ENCODE results near the gene HEYL.
A peak's percentile ranks its signal among the peaks of the same experiment; 100 is the strongest.

HEYL gene

DNA sequence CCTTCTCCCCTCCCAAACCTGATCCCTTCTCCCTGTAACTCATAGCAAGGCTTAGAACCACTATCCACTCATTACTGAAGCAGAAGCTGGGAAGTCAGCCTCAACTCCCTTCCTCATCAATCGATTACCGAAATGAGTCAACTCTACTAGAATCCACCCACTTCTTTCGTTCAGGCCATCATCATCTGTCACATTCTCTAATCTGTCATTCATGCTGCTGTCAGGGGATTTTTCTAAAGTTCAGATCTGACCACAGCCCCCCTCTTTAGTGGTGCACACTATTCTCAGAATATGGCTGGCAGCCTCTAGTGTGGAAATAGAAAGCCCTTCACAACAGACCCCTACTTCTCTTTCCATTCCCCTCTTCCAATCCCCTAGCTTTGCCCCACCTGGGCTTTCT, 27.3 kb upstream of the HEYL start:
- no peak for DNase-seq (ENCODE audit: low spot score)

DNA sequence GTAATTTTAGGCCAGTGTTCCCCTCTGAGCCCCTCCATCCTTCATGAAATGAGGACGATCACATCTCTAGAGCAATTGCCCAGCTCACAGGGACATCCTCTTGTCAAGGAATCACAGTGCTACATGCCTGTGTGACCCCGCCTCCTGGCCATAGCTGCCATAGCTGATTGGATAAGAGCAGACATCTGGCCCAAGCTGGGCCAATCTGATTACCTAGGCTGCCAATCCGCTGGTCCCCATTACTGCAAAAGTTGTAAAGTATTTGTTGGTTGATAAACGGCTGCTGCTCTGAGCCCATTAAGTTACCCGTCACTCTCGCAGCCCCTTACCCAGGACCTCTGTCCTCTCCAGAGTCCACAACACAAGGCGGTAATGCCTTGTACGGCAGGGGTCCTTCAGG, 24.1 kb upstream of the HEYL start:
- no peak for DNase-seq (ENCODE audit: low spot score)

DNA sequence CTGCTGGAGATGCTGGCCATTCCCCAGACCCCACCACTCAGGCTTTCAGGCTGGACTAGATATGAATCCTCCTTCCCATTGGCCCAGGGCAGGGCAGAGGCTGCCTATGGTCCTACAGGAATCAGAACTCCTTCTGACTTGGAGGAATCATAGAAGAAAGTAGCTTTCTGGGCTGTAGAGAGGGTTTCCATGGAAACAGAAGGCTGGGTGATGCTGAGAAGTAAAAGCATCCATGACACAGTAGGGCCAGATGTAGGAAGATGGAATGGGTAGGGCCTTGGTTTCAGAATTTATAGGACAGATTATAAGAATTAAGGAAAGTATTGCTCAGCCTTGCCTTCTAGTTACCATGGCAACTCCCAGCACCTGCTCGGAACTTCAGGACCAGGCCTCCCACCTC, 23.4 kb upstream of the HEYL start:
- no peak for DNase-seq (ENCODE audit: low spot score)

DNA sequence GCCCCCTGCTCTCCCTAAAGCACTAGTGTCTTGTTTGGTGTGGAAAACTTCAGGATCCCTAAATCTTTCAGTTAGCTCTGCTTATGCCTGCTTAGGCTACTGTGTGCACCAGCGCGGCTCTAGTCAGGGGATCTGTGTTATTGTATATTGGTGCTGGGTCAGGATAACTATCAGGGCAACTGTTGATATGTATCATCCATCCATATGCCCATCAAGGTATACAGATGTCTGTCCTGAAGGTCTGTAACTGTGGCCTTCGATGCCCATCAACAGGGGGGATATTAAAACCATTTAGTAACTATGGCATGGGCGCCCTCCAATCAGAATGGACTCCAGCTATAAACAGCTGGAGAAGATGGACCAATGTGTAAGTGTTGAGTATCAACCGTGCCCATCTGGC, 20.1 kb upstream of the HEYL start:
- no peak for DNase-seq (ENCODE audit: low spot score)

DNA sequence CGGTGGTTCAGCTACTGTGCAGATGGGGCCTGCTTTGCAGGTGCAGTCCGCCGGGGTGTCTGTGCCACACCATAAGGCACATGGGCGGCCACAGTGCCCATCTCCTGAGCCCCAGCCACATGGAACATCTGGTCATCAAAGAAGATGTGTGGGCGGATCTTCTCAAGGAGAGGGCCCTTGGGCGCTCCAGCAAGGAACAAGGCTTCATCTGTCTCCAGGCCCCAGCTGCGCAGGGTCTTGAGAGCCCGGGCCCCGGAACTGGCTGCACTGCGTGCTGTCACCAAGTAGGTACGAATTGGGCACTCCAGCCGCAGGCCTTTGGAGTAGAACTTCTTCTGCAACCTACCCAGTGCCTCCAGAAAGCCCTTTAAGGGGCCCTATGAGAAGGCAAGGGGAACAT, 19.7 kb upstream of the HEYL start:
- no peak for DNase-seq (ENCODE audit: low spot score)

DNA sequence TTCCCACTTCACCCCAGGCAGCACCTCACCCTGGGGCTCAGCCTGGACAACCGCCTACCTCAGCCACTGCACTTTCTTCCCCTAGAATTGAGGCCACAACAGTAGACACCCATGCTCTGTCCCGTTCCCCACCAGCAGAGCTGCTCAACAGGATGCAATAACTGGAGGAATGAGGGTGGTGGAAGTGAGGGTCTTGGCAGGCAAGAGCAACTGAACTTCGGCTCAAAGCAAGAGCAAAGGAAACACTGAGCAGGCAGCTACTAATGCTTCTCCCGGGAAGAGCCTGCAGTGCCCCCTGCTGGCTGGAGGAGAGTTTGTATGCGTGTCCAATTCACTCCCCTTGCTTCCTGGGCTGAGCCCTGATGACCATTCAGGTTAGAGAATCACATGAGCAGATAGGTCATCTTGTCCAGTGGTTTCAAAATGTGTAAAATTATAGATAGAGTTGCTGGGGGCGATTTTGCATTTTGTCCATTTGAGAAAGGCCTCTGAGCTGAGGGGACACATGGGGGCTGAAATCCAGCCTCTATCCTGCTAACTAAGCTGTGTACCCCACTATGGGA, 18.6 kb upstream of the HEYL start:
- DNase-seq (ENCODE audit: low spot score) = peak; percentile 68

DNA sequence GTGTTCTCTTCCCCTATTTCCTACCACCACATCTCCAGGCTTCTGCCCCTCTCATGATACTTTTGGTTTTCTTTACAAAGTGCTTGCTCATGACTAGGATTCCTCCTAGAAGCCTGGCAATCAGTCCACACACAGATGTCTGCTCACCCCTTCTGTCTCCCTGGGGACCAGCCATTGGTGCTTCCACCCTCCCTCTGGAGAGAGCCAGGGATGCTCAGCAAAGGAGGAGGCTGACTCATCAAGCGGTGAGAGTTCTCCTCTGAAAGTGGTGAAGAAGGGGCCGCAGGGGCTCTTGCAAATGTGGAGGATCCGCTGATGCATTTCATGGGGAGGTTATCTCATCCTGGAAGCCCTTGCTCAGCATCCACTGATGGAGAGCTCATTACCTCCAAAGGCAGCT, 18.0 kb upstream of the HEYL start:
- DNase-seq (ENCODE audit: low spot score) = no peak

DNA sequence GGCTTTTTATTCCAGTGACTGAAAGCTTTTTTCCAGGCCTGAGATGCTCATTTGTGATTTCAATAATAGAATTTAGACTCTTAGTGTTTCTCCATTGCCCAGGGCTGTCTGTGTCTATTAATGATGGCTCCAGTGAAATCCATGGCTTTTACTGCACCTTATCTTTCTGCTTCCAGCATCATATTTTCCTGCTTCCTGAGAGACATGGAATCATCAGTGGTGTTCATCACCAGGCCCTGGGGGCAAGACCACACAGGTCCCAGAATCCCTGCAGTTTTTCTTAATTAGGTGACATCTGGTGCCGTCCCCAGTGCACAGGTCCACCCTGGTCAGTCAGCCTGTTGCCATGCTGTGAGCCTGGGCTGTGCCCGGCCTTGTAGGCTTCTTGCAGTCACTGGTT, 16.9 kb upstream of the HEYL start:
- no peak for DNase-seq (ENCODE audit: low spot score)

DNA sequence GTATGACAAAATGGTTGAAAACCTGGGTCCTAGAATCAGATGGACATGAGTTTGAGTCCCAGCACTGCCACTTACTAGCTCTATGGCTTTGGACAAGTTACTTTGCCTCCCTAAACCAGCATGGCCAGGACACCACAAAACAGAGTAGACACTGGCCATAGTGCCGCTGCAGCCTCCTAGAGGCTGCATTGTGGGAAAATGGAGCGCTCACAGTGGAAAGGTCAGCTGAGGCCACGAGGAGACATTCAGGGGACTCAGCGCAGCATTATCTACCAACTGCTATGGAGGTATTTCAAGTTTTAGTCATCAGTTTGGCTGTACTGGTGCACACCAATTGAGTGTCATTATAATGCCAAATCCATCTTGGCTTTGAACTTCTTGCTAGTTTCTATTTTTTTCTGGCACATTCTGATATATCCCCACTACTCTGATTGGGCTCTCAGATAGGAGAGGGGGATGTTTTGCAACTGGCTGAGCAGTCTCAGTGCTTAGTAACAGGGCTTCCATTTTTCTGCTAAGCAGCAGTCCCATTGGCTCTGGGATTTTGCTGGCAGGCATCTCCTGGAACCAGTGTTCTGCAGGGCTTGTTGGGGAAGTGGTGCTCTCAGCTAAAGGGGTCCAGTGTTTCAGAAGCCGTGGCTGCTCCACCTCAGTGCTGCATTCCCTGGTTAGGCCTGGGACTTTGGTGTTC, 16.3 kb upstream of the HEYL start:
- DNase-seq (ENCODE audit: low spot score) = no peak

DNA sequence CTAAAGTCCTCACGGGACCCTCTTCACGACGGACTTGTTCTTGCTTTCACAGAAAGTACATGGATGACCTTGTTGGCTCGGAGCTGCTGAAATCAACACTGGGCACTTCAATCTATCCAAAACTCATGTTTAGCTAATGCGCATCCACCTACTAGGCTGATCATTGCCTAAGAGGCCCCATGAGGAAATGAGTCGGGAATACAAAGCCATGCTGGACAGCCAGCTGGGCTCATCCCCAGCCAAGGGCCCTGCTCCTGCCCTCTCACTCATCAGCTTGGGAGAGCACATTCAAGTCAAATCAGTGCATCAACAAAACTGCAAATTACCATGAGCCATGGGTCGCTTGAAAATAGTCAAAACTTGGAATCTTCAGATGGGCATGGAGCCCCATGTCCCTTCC, 14.8 kb upstream of the HEYL start:
- DNase-seq (ENCODE audit: low spot score) = no peak

DNA sequence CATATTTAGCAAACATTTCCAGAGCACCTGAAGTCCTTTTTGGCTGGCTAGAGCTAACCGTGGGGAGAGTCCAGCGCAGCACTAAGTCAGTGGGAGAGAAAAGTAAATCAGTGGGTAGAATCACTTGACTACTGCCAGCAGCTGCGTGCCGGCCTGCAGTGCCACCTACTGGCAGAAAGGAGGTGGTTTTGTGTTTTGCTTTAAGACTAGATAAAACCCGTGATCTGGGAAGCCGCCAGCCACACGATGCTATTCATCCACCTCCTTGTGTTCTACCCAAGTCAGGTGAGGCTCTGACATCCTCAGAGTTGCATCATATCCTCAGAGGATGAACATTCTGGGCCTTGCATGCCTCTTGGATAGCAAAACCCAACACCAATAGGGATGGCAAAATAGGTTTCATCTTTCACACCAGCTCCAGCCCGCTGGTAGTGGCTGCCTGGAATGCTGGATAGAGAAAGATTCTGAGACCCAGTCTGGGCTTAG, 14.1 kb upstream of the HEYL start:
- peak; percentile 72 for DNase-seq (ENCODE audit: low spot score)

DNA sequence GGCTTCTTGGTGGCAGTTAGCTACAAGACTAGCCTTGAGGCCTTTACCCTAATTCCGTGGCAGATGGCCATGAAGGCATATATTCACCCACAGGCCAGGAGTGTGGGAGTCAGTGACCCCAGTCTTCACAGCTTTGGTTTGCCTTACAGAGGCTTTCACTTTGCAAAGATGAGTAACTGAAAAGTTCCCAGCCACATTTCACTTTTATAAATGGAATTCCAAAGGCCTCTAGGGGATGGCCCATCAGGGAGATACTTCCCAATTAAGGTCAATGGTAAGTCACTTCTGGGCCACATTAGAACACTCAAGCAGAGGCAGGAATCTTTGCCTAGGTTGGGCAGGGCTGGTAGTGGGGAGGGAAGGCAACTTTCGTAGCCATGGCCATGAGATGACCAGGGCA, 13.1 kb upstream of the HEYL start:
- DNase-seq (ENCODE audit: low spot score) = no peak

DNA sequence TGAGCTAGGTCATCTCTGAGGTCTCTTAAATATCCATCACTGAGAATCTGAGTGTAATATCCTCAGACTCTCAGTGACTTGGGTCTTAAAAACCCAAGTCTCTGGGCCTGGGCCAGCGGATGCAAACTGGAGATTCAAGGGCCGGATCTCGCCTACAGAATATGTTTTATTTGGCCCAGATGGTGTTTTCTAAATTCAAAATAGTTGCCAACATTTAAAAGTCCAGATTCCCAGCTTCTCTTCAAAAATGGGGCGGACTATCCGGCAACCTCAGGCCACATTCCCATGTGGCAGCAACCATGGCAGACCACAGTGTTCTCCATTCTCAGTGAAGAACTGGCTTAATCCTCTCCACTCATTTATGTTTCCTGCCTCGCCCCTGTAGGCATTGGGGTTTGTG, 12.7 kb upstream of the HEYL start:
- DNase-seq (ENCODE audit: low spot score) = no peak

DNA sequence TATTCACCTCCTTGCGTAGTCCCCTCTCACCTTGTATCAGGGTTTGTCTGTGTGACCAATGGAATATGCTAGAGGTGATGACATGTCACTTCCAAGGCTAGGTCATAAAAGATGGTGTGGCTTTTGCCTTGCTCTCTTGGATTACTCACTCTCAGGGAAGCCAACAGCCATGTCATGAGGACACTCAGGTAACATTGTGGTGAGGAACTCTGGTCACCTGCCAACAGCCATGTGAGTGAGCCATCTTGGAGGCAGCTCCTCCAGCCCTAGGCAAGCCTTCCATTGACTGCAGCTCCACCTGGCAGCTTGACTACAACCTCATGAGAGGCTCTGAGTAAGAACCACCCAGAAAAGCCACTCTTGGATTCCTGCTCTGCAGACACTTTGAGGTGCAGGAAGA, 11.0 kb upstream of the HEYL start:
- no peak for DNase-seq (ENCODE audit: low spot score)

DNA sequence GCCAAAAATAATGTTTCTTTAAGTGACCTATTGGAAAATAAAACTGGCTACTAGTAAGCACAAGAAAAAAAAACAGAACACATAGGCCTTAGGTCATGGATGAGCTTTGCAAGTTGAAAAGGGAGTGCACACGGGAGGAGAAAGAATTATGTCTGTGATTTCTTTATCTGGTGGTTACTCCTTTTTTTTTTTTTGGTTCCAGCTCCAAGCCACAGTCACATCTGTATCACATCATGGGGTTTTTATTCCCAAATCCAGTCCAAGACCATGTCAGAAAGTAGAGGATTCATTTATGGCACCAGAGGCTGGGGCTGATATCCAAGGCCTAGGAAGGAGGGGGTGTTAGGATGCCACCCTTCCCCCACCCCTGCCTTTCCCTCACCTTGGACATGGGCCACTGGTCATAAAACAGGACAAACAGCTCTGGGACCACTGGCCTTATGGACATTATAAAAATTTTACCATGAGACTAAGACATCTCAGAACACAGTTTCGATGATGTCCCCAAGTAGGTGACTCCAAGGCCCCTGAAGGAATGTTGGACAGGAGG, 10.3 kb upstream of the HEYL start:
- no peak for DNase-seq (ENCODE audit: low spot score)

DNA sequence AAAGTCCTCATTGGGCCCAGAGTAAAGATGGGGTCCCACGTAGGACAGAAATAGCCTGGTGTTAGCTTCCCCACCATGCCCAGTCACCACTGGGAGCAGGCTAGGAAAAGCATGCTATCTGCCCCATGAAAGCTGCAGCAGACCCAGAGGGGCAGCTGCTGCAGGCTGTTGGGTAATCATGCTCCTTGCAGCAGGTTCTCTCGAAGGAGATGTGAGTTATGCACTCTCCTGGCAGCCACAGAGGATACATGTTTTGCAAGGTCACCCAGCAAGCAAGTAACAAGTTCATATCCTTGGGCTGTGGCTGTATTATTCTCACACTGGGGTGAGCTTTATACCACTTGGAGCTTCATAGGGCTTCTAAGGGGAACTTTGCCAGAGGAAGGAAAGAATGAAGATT, 9.1 kb upstream of the HEYL start:
- no peak for DNase-seq (ENCODE audit: low spot score)

DNA sequence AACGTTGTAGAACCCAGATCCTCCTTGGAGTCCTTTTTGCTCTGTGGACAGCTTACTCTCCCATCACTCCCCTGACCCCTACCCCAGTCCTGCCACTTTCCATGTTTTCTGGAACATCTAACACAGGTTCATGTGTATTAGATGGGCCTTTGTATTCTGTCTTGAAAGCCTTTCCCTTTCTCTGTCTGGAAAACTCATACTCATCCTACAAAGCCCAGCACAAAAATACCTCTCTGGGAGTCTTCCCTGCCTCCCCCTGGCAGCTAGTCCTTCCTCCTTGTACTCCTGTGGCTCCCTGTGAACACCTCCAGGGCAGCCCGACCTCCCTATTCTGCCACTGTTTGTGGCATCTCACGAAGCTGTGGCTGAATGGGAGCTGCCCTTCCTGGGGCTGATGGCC, 7.8 kb upstream of the HEYL start:
- no peak for DNase-seq (ENCODE audit: low spot score)

DNA sequence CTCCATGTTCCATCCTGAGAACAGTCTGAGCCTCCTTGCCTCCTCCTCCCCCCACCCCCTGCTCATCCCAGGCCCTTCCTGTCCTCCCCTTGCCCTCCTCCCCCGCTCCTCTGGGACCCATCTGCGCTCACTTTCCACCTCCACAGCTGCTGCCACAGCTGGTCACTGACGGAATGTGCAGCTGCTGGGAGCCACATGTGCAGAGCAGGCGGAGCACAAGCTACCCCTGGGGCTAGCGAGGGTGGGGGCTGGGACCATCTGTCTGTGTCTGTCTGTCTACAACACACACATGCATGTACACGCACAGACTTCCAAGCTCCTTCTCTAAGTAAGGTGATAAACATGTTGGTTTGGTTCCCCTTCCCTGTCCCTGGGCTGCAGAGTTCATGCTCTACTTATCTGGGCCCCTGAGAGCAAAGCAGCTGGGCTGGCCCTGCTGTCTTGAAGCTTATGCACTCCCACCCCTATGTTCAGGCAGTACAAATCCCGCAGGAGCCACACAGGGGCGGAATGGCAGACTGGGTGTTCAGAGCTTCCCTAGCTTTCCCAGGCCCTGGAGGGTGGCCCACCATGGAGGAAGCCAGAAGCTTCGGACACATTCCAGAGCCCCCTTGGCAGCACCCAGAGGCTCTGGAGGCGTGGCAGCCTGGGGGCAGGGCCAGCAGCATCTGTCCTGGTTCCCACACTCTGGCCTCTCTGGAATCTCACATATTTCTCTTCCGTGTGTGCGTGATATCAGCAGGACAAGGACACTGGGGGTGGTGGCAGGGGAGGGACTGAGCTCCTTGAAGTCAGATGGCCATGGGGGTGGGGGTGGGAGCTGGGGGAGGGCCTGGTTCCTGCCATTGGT, 7.0 kb upstream of the HEYL start:
- no peak for DNase-seq (ENCODE audit: low spot score)

DNA sequence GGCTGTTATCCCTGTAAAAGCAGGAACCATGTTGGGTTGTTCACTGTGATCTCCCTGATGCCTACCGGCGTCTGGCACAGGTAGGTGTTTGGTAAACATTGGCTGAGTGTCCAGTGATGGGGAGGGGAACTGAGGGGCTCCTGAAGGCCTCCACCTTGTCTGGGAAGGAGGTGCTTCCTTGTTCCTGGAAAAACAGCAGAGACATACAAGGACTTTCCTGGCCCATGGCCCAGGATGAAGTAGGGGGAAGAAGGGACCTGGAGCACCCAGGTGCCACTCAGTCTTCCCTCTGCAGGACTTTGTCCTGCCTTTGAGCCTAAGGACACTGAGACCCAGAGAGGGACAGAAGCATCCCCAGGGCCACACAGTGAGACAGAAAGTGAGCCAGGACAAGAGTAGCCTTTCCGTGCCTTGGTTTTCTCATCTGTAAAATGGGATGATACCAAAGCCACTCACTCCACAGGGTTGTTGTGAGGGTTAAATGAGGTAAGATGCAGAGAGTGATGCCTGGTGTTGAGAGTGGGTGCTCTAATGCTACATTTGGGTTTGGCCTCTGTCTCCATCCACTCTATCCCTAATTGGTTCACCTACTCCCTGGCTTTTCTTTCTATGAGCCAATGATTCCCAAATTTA, 6.1 kb upstream of the HEYL start:
- no peak for DNase-seq (ENCODE audit: low spot score)

DNA sequence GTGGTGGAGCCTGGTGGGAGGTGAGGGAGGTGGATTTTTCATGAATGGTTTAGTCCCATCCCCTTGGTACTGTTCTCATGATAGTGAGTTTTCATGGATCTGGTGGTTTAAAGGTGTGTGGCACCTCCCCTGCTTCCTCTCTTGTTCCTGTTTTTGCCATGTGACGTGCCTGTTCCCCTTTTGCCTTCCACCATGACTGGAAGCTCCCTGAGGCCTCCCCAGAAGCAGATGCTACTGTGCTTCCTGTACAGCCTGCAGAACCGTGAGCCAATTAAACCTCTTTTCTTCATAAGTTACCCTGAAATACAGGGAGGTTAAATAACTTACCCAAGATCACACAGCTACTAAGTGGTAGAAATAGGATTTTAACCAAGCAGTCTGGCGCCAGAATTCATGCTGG, 4.3 kb upstream of the HEYL start:
- DNase-seq (ENCODE audit: low spot score) = no peak

DNA sequence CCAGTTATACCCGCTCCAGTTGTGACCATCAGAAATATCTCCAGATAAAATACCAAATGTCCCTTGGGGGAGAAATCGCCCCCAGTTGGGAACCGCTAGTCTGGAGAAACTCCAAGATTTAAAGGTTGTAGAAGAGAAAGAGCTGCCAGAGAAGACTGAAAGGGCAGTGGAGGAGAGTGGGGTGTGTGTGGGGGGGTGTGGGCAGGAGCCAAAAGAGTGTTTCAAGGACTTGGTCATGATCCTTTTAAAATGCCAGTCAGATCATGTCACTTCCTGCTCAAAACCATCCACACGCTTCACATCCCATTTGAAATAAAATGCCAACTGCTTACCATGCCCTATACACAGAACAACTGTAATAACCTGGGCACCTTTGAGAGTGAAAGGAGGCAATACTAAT, 3.4 kb upstream of the HEYL start:
- DNase-seq (ENCODE audit: low spot score) = no peak

DNA sequence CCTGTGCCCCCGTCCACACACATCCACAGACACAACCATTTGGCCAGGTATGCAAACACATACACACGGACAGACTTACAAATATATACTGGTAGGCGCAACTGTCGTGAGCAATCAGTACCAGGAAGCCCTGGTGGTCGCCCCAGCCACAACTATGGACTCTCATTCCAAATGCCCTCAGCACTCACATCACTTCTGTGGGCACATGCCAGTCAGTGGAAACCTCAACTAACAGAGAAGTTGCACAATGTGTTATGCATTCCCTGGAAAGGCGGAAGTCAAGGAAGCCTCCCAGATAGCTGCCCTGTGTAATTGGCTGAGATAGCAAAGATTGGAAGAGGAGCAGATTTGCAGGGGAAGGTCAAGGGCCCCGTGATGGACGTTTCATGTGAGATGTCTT, 1.4 kb upstream of the HEYL start:
- no peak for DNase-seq (ENCODE audit: low spot score)

DNA sequence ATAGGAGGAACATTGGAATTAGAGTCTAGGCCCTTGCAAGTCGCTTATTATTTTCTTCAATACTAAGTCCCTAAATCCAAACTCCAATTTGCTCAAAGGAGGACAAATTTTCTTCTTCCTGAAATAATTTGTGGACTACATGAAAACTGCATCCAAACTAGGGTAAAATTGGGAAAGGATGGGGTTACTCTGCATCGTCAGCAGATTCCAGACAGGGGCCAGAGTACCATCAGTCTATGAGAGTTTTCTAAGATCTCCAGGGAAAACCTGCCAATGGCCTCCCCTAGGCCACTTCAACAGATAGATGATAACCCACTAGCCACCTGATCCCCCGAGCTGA, 508 bp downstream of the HEYL start:
- no peak for DNase-seq (ENCODE audit: low spot score)
